DLD1 (cell line): ENCODE data around the gene RPS29.
"Not testable (repeated sequence)": the region's sequence is repeated elsewhere in the genome, so short reads cannot be mapped to it uniquely, and the experiment has no call there.

Source experiments
- in situ Hi-C: cut with HindIII; loops from 2 replicates; pipeline ENCODE4 v1.10.0; 2017; ENCODE audit warnings: low sequenced_read_pairs

Gene RPS29

GRCh38 chr14:49585803-49586672, at the start of gene RPS29:
Gene RPS29 (minus strand): TSS chr14:49586380. CDS start chr14:49586346, 34 bp downstream.
- in situ Hi-C loops, result no loop called here

DNA sequence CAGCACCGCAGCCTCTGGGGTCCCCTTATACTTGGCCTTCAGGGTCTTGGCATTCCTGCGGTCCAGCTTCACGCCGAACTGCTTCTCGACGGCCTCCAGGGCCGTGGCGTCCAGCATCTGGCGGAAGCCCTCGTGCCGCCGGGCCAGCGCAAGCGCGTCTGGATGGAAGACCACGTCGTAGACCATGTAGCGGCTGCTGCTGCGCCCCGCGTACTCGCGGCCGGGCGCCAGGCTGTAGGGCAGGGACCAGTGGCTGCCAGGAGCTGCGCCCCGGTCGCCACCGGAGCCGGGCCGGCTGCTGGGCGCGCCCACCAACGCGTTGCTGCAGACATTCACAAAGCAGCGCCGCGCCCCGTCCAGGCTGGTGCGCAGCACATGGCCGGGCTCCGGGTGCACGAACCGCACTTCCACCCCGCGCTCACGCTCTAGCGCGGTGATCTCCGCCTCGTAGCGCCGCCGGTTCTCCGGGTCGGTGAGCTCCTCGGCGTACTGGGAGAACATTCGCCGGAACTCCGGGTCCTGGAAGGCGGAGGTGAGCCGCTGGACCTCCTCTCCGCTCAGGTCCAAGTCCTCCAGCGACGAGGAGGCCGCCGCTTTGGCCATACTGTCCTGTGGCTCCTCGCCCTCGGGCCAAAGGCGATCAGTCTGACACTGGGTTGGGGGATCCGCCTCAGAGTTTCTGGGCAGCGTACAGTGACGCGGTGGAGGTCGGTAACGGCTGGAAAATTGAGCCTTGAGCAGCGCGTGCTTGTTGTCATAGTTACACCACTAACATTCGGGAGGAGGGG, 48.6 kb upstream of the RPS29 start, which contains the start of gene DNAAF2:
DNAAF2 (minus strand) TSS at position 698 of the 788 bp plus-strand sequence; CDS start at position 603, 95 bp downstream.
- in situ Hi-C loops, result no loop called here

- in situ Hi-C loops, result no loop called here
Measured at GRCh38 chr14:49633640-49634546, 47.7 kb upstream of the RPS29 start.

DNA sequence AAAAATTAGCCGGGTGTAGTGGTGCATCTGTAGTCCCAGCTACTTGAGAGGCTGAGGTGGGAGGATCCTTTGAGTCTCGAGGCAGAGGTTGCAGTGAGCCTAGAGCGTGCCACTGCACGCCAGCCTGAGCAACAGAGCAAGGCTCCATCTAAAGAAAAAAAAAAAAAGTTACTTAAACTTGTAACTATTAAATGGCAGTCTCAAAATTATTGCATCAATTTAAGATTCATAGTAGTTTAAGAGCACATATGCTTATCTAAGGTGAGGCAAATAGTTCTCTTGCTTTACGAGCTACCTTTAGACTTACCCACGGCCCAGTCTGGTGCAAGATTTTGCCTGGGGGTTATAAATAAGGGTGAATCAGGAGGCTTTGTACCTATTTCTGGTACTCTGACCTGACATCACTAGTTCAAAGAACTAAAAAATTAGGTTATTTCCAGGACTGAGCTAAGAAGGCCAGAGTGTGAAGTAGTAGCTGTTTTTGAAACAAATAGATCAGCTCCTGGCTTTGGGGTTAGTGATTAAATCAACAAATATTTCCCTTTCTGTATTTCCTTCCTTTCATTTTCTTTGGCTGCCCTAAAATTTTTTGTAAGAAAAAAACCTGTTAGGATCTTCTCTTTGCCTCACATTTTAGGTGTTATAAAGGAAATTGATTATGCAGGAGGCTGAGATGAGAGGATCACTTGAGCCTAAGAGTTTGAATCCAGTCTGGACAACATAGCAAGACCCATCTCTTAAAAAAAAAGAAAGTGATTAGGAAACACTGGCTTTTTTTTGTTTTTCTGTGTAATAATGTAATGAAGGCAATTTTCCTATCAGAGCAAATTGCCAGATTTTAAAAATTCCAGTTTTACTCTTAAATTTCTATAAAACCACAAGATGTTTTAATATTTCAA, 38.0 kb upstream of the RPS29 start:
- in situ Hi-C loops, result no loop called here

GRCh38 chr14:49623387-49623786, 37.2 kb upstream of the RPS29 start:
- in situ Hi-C loops, result no loop called here

DNA sequence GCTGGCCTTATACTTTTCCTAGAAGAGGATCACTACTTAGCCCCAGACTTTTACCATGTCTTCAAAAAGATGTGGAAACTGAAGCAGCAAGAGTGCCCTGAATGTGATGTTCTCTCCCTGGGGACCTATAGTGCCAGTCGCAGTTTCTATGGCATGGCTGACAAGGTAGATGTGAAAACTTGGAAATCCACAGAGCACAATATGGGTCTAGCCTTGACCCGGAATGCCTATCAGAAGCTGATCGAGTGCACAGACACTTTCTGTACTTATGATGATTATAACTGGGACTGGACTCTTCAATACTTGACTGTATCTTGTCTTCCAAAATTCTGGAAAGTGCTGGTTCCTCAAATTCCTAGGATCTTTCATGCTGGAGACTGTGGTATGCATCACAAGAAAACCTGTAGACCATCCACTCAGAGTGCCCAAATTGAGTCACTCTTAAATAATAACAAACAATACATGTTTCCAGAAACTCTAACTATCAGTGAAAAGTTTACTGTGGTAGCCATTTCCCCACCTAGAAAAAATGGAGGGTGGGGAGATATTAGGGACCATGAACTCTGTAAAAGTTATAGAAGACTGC, 35.9 kb upstream of the RPS29 start:
- in situ Hi-C loops, result no loop called here

- in situ Hi-C loops, result no loop called here
Measured at GRCh38 chr14:49621114-49621881, 35.1 kb upstream of the RPS29 start.

DNA sequence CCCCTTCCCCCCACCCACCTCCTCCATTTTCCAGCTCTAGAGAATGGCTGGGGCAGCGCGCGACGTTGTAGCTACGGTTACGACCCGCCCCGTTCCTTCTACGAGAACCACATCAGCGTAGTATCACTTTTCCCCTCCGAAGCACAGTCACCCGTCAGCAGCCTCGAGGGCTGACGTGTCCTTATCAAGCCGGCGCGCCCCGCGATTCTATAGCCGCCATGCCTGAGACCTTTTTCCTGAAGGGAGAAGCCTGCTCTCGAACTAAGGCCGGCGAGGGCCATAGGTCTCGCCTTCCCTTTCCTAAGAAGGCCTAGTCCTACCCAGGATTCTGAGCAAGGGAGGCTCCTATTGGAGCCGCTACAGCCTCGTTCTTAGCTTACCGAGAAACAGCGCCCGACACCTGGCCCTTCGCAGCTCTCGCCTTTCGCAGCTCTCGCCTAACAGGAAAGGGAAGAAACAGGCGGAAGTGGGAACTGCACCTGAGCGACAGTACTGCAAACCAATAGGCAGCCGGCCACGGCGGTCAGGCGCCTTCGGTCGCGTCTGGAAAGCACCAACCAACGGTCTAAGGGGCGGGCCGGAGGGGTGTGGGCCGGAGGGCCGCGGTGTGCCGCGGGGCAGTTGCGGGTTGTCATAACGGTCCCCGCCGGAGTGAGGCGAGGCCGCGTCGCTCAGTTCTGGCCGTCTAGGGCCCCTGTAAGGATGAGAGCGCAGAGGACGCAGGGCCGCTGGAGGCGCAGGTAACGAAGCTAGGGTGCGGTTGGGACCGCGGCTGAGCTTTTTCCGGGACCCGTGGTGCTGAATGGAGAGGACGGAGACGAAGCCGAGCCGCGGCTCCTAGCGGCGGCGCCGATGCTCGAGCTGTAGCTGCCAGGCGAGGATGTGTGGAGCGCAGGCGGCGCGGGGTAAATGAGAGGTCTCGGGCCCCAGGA, 34.3 kb upstream of the RPS29 start, which contains the start of the genes MGAT2 and RPL36AL:
MGAT2 (plus strand) TSS at position 618 of the 932 bp plus-strand sequence. CDS start 470 bp downstream, outside the sequence.
RPL36AL (minus strand) TSS at position 445 of the 932 bp plus-strand sequence. CDS start 1,522 bp downstream, outside the sequence.
- in situ Hi-C loops, result no loop called here

- in situ Hi-C loops, result no loop called here
Measured at GRCh38 chr14:49619730-49620129, 33.5 kb upstream of the RPS29 start.

- in situ Hi-C loops, result not testable (repeated sequence)
Measured at GRCh38 chr14:49619273-49619672, 33.1 kb upstream of the RPS29 start.

GRCh38 chr14:49617852-49618519, 31.8 kb upstream of the RPS29 start:
- in situ Hi-C loops, result no loop called here

GRCh38 chr14:49615776-49616175, 29.6 kb upstream of the RPS29 start:
- in situ Hi-C loops, result no loop called here

DNA sequence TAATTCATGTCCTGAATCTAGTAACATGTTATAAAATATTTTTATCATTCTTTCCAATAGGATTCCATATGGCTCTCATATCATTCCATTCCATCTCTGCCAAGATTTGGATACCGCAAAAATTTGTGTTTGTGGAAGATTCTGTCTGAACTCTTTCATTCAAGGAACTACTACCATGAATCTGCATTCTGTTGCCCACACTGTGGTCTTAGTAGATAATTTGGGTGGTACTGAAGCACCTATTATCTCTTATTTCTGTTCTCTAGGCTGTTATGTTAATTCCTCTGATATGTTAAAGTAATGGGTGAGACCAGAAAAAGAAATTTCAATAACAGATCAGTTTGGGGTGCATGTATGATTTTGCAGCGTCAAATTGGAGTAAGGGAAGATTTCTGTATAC, 28.0 kb upstream of the RPS29 start:
- in situ Hi-C loops, result no loop called here

GRCh38 chr14:49612671-49613070, 26.5 kb upstream of the RPS29 start:
- in situ Hi-C loops, result no loop called here

- in situ Hi-C loops, result no loop called here
Measured at GRCh38 chr14:49612251-49612650, 26.1 kb upstream of the RPS29 start.

GRCh38 chr14:49607583-49607982, 21.4 kb upstream of the RPS29 start:
- in situ Hi-C loops, result no loop called here
